ENCODE data around the gene BTN1A1.

GRCh38 chr6:26555505-26556262 lies 55.6 kb downstream of the BTN1A1 start:
- TF ChIP-seq CTCF (IDR thresholded peaks at IDR 0.05) (no peak), EZH2 (IDR thresholded peaks at IDR 0.05; ENCODE audit: borderline replicate concordance, insufficient read depth, low read depth, low read length, poor library complexity, severe bottlenecking) (no peak)

All from B cell (primary cell).